SK-N-SH (cell line): Measurements from ENCODE around the gene PPP1R27.

Source experiments
- SMC3 ChIP-seq: IDR thresholded peaks from 2 replicates; pipeline ENCODE4 v1.6.1; 2012; ENCODE audit warnings: low read depth, low read length, improper control_type of control experiment
- TF ChIP-seq, protein P1 (sequence below): fragments of 200-600 bp; sonication (generic); IDR thresholded peaks from 2 replicates; pipeline ENCODE4 v1.6.1; 2017; ENCODE audit warnings: antibody characterized with exemption, mild to moderate bottlenecking, moderate library complexity

DNA sequence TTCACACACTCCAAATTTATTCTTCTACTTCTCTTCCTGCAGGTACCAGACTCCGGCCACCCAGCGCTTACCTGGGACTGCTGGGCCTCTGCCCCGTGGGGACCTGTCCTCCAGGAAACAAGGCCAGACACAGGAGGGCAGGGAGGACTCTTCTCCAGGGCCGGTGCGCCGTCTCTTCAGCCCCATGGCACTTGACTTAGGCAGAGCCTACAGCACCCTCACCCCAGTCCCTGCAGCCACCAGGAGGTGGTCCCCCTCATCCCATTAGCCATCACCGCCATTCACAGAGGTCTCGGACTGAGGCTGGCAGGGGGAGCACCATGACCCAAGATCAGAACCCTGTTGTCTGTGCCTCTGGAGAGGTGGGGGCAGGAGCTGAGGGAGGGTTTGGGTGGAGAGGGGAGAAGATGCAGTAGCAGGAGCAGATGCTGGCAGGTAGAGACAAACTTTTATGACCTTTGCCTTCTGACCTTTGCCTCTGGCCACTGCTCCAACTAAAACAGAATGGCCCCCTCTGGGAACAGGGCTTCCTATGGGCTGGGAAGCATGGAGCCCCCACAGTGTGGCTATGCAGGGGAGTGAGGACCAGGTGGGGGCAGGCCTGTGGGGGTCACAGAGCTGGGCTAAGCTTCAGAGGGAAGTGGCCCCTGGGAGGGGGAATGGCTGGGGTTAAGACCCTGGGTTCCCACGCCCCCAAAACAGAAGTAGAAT is 32.6 kb downstream of the PPP1R27 start:
- TF ChIP-seq, protein P1, sequence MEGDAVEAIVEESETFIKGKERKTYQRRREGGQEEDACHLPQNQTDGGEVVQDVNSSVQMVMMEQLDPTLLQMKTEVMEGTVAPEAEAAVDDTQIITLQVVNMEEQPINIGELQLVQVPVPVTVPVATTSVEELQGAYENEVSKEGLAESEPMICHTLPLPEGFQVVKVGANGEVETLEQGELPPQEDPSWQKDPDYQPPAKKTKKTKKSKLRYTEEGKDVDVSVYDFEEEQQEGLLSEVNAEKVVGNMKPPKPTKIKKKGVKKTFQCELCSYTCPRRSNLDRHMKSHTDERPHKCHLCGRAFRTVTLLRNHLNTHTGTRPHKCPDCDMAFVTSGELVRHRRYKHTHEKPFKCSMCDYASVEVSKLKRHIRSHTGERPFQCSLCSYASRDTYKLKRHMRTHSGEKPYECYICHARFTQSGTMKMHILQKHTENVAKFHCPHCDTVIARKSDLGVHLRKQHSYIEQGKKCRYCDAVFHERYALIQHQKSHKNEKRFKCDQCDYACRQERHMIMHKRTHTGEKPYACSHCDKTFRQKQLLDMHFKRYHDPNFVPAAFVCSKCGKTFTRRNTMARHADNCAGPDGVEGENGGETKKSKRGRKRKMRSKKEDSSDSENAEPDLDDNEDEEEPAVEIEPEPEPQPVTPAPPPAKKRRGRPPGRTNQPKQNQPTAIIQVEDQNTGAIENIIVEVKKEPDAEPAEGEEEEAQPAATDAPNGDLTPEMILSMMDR = no peak
- no peak for TF ChIP-seq SMC3
